GM20431 (cell line): ENCODE measurements around the gene ZNF529.

ENCODE experiments used
- in situ Hi-C: fragments of 300-500 bp; cut with MseI, MboI; formaldehyde crosslinking; loops from one replicate; pipeline ENCODE4 v1.15.0; 2020; ENCODE audit warnings: low sequenced_read_pairs; ENCODE audit not compliant: unreplicated experiment

The ZNF529 gene

DNA sequence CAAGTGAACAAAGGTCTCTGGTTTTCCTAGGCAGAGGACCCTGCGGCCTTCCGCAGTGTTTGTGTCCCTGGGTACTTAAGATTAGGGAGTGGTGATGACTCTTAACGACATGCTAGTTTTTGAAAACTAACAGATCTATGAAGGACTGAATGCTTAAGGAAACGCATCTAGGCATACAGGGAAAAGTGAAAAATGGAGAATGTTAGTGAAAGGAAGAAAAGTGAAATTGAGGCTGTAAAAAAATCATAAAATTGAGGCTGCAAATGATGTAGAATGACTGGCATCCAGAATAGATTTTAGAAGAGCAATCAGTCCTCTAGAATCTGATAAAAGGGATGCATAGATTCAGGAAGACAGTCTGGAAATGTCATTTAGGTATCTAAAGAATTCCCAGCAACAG lies 48.5 kb downstream of the ZNF529 start:
- in situ Hi-C loops, result no loop called here

DNA sequence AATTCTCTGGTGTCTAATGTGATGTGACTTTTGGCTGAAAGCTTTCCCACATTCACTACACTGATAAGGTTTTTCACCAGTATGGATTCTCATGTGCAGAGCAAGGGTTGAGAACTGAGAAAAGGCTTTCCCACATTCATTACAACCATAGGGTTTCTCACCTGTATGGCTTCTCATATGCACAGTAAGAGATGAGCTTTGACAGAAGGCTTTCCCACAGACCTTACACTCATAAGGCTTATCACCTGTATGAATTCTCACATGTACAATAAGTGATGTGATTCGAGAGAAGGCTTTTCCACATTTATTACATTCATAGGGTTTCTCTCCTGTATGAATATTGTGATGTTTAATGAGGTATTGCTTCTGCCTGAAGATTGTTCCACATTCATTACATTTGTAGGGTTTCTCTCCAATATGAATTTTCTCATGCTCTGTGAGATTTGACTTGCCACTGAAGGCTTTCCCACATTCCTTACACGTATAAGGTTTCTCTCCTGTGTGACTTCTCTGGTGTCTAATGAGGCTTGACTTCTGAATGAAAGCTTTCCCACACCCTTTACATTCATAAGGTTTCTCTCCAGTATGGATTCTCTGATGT lies 59.0 kb downstream of the ZNF529 start:
- in situ Hi-C loops, result no loop called here

DNA sequence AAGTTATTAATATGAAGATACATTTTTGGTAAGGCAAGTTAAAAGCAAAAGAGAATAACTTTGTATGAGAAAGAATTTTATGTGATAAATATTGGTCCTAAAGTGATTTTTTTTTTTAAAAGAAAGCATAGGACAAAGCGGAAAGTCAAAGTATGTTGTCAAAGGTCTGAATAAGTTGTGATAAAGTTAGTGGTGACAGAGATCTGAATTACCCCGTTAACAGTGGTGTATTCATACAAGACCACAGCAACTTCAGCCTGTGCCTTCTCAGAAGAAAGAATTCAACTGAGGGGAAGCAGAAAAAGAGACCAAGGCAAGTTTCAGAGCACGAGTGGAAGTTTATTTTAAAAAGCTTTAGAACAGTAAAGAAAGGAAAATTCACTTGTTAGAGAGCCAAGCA lies 64.8 kb downstream of the ZNF529 start:
- in situ Hi-C loops, result no loop called here

GRCh38 chr19:36501973-36502372 lies 71.1 kb downstream of the ZNF529 start:
- in situ Hi-C loops, result no loop called here

- in situ Hi-C loops, result no loop called here
Observed at GRCh38 chr19:36497001-36497400, 76.1 kb downstream of the ZNF529 start.
